GM20000 (cell line): Measurements from ENCODE around the gene HOXA1.

Source experiments
- DNase-seq: peaks from one replicate; pipeline ENCODE4 v3.0.0; 2012; ENCODE audit warnings: low spot score
- TF ChIP-seq, protein P1 (sequence below): IDR thresholded peaks from 2 replicates; pipeline ENCODE4 v1.5.1; 2012; ENCODE audit warnings: mild to moderate bottlenecking, control low read depth; ENCODE audit errors: extremely low read depth, missing control alignments

HOXA1 gene

DNA sequence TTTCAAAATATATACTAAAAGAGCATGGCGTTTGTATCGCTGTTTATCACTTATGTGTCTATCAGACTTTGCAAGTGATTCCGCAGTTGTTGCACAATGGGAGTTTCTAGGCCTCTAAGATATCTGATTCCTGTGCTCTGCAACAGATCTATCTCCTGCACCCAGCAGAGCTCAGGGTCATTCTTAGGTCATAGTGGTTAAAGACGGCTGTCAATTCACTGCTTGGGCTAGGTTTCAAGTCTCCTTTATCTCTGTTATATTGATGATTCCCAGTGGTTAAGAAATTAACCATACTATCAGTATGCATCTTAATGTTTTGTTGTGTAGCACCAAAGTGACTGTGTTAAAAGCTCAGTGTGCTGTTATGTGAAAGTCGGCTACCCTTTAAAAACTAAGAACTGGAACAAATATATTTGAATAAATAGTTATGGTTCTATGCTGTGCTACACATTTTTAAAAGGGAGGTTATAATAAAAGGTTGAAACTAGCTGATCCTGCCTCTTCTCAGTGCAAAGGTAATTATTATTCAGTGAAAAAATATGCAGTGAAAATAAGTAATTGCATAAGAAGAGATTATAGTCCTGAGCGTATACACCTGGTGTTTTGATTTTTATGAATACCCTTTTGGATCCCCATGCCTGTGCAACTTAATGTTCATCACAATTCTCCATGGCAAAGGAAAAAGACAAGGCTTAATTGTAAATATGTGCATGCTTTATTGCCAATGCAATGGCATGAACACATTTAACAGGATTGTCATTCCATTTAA lies 24.0 kb downstream of the HOXA1 start:
- no peak for DNase-seq
- TF ChIP-seq, protein P1, sequence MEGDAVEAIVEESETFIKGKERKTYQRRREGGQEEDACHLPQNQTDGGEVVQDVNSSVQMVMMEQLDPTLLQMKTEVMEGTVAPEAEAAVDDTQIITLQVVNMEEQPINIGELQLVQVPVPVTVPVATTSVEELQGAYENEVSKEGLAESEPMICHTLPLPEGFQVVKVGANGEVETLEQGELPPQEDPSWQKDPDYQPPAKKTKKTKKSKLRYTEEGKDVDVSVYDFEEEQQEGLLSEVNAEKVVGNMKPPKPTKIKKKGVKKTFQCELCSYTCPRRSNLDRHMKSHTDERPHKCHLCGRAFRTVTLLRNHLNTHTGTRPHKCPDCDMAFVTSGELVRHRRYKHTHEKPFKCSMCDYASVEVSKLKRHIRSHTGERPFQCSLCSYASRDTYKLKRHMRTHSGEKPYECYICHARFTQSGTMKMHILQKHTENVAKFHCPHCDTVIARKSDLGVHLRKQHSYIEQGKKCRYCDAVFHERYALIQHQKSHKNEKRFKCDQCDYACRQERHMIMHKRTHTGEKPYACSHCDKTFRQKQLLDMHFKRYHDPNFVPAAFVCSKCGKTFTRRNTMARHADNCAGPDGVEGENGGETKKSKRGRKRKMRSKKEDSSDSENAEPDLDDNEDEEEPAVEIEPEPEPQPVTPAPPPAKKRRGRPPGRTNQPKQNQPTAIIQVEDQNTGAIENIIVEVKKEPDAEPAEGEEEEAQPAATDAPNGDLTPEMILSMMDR: no peak

DNA sequence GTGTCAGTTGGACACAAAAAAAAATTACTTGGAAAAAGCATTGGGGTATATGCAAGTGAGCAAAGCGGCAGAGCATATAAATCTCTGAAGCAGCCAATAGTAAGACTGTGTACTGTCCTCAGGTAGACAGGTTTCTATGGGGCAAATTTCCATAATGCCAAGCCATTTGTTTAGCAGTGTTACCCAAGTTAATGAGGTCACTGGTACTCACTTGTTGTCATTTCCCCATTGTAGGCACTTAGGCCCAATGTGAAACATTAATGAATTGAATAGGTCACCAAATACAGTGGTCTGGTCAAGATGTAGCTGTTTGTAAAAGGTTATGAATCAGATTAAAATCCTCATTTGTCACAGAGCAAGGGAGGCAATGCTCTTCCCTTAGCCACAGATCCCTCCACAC lies 27.5 kb downstream of the HOXA1 start:
- no peak for DNase-seq
- TF ChIP-seq, protein P1: no peak

DNA sequence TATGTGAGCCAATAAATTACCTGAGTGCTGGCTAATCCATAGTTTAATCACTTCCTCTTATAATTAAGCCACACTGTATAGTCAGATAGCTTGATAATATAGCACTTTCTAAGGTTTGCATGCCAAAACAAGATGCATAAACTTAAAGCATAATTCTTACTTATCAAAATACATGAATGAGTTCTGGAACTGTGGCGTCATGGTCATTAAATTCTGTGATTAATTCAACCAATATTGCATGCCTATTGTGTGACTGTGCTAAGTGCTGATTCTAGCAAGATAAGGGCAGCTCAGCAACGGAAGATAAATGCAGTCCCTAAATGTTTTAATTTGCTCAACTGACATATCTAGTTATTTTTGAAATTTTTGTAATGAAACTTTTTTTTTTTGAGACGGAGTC lies 29.7 kb downstream of the HOXA1 start:
- DNase-seq: no peak
- TF ChIP-seq, protein P1: no peak

DNA sequence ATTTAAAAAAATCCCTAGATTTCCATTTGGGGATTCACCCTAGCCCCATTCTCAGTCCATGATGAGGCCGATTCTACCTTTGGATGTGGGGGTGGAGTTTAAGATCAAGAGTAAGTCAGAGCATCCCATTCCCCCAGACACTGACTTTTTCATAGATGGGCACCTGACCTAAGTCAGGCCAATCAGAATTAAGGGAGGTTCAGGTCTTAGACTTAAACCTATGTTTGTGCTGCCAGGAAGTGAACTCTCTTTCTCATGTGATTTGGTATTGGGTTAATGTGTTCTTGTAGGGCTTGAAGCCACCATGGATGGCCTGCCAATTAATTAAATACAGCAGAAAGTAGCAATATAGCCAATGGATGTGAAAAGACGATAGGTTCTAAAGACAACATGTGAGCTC lies 30.1 kb downstream of the HOXA1 start:
- TF ChIP-seq, protein P1: no peak
- DNase-seq: no peak

DNA sequence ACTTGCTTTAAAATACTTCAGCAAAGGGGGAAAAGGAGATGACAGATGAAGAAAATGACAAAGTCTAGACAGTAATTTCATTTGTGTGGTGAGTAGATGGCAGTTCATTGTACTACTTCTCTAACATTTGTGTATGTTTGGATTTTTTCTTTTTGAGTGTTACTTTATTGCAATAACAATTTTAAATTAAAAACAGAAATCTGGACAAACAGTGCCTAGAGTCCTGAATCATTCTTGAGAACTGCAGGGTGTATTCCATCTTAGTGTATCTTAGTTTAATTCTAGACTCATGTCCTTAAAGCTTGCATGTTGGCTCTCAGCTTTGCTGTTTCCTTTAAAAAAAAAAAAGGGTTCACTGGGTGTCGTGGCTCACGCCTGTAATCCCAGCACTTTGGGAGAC lies 31.1 kb downstream of the HOXA1 start:
- DNase-seq: no peak
- TF ChIP-seq, protein P1: no peak

DNA sequence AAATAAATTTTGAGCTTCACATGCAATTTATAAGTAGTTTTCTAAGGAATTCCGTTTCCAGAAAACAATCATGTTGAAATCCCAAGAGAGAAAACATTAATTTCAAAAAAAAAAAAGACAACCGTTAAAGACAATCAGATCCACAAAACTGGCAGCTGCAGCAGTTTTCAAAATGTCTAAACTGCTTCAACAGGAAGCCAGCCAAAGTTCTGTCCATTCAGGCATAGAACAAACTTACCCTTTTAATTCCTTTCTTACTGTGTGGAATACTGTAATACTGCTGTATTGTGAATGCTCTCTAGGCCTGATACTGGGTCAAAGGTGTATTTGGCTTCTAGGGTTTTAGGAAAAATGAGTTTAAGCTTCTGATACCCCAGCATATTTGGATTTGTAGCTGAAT lies 31.6 kb downstream of the HOXA1 start:
- TF ChIP-seq, protein P1: no peak
- DNase-seq: no peak

DNA sequence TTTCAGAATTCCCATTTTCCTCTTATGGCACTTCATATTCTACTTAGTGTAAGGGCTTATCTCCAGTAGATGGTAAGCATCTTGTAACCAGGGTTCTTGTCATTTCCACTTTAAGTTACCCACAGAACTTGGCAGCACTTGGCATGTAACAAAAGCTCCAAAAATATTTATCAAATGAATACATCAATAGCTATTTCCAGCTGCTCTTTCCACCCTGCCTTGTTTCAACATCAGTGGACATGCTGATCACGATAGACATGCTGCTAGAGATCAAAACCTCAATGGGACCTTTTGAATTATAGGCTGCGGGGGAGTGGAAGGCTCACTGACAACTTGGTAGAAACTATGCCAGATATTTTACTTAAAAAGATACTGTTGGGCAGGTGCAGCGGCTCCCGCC lies 32.9 kb downstream of the HOXA1 start:
- DNase-seq: no peak
- TF ChIP-seq, protein P1: no peak
